Lower leg skin (tissue), 3 donors: ENCODE results near the gene FAH.

Source experiments
- CTCF ChIP-seq, 3 donors: fragments of 450-650 bp; IDR thresholded peaks; one replicate each; pipeline ENCODE4 v1.5.1; 2016; ENCODE audit warnings: antibody characterized with exemption in 3 of 3, mild to moderate bottlenecking in 3 of 3, moderate library complexity in 2 of 3
- POLR2A ChIP-seq, 2 donors: fragments of 450-650 bp; IDR thresholded peaks; one replicate each; pipeline ENCODE4 v1.6.1; 2016 to 2017; ENCODE audit warnings: antibody characterized with exemption in 2 of 2, mild to moderate bottlenecking in 1 of 2, moderate library complexity in 1 of 2

GRCh38 chr15:80154336-80154735 is 1.5 kb downstream of the FAH start:
- no peak for TF ChIP-seq CTCF (IDR thresholded peaks at IDR 0.05)
- TF ChIP-seq POLR2A (IDR thresholded peaks at IDR 0.05) = no peak
